GM18858 (cell line): ENCODE data around the gene DIS3L.
"Not testable (repeated sequence)": the region's sequence is repeated elsewhere in the genome, so short reads cannot be mapped to it uniquely, and the experiment has no call there.

Experiments
- ATAC-seq: cut with Tn5 transposase; IDR thresholded peaks from one replicate; pipeline ENCODE4 v1.9.1; 2021; ENCODE audit not compliant: unreplicated experiment

Gene DIS3L

DNA sequence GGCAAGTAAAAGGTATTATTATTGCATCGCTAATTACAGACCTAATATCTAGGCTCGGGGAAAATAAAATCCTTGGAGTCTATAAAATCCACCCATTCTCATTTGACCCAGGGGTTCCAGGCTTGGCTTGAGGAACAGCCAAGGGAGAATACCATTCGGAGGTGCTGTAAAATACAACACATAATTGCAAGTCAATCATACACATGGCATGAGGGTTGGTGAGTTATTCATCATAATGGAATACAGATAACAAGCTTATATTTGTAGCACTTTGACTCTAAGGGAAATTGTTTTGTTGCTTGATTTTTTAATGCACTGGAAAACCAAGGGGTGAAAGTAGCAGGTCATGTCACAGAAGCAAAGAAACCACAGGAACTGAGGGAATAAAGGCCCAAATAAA, 16.8 kb upstream of the DIS3L start:
- ATAC-seq, result no peak

DNA sequence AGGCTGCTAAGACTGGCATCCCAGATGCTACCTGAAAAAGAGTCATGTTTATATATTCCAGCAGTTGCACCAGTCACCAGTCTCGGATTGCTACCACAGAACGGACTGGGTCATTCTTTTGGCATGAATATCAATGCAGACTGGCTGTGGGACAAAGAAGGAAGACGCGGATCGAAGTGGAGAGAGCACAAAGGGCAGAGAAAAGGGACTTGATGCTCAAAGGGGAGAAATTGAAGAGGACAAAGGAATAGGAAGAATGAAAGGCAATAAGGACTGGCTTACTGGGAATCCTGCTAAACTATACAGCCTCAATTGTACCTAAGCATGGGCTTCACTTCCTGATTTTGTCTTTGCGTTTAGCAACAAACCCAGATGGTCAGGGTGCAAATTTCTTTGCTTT, 15.3 kb upstream of the DIS3L start:
- no peak for ATAC-seq

DNA sequence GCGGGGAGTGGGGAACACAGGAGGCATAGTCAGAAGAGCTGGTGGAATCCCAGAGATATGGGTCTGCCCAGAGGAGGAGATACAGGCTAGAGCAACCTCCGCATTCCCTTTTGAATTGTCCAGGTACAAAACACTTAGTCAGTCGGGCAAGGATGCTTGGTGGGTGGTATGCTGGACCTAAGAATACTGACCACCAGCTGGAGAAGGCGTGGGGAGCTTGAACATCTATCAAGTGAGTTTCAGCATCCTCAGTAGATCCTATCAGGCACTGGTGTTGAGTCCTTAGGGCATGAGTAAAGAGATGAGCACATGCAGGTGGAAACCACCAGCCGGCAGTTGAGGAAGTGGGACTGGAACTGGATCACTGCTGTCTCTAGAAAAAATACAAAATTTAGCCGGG, 14.7 kb upstream of the DIS3L start:
- no peak for ATAC-seq

DNA sequence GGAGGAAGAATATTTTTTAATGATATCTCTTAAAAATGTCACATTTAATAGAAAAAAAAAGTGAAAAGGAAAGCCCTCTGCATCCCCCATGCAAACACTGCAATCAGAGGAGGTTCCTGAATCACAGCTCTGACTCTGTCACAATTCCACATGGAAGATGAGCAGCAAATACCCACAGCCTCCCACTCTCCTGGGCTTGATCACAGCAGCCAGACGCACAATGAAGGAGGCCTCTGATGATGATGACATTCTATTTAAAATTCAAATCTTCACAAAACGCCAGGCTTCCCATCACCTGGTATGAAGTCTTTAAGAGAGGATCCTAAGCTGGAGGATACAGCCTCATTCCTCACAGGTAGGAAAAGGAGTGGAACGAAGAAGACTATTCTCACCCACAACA, 9.1 kb upstream of the DIS3L start:
- ATAC-seq, result no peak

DNA sequence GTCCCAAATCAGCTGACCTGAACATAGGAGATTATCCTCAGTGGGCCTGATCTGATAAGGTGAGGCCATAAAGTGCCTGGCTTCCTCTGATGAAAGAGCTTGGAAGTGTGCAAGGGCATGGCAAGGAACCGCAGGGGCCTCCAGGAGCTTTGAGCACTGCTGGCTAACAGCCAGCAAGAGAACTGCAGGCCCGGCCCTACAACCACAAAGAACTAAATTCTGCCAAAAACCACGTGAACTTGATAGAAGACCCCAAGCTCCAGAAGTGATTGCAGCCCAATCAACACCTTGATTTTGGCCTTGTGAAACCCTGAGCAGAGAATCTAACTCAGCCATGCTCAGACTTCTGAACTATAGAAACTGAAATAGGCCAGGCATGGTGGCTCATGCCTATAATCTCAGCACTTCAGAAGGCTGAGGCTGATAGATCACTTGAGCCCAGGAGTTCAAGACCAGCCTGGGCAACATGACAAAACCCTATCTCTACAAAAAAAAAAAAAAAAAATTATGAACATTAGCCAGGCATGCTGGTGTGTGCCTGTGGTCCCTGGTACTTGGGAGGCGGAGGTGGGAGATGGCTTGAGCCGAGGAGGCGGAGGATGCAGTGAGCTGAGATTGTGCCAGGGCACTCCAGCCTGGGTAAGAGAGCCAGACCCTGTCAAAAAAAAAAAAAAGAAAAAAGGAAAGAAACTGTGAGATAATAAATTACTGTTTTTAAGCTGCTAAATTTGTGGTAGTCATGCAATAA, 7.7 kb upstream of the DIS3L start:
- ATAC-seq, result no peak

DNA sequence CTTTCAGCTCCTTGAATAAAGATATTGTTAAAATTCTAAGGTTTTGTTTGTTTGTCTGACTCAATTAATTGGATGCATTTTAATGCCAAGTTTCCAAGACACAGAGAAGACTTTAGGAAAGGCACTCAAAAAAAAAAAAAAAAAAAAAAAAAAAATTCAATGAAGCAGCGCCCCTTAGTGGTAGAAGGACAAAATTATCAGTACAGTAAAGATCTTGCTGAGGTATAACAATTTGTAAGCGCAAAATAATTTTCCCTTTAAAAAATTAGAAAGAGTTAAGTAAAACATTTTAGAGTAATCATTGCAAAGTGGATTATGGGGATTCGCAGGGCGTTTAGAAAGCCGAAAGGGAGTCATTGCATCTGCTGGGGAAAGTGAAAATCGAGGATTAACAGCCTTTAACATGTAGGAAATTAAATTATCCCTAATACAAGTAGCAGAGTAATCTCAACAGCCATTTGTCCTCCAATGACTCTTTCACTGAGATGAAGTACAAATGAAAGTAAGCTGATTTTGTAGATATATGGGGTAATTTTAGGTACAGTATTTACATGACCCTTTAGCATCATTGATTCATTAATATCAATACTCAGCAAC, 5.8 kb upstream of the DIS3L start:
- no peak for ATAC-seq

DNA sequence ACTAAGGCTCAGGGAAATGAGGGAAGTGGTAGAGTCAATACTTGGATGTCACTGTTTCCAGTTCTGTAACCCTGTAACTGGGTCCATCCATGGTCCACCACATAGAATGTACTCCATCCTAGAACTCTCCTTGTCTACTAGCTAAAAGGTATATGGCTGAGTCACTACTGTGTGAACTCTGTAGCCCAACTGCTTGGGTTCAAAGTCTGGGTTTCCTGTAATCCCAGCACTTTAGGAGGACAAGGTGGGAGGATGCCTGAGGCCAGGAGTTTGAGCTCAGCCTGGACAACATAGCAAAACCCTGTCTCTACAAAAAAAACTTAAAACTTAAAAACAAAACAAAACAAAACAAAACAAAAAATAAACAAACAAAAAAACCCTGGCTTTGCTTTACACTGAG, 5.3 kb upstream of the DIS3L start:
- no peak for ATAC-seq

DNA sequence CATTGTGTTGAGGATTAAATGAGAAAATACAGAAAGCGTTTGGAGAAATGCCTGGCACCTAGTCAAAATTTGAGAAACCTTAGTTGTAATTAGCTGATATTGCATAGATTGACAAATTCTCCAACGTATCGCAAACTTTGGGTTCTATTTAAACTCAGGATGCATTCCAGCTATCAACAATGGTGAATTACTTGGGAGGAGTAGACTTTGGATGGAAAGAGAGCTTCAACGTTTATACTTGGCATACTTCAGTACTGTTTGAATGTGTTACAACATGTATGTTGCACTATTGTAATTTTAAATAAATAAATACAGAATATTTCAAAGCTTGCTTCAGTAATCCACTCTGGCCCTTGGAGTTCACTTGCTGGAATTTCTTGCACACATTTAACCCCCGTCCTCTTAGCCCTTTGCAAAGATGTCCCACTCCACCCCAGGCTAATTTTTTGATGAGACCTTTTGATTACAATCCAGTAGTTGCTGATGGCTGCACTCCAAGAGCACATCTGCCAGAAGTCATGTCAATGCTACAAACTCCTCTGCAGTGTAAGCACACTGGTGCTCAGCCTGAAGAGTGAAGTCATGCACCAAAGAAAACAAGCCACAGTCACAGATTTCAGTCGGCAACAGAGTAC, 4.7 kb upstream of the DIS3L start:
- ATAC-seq, result no peak

DNA sequence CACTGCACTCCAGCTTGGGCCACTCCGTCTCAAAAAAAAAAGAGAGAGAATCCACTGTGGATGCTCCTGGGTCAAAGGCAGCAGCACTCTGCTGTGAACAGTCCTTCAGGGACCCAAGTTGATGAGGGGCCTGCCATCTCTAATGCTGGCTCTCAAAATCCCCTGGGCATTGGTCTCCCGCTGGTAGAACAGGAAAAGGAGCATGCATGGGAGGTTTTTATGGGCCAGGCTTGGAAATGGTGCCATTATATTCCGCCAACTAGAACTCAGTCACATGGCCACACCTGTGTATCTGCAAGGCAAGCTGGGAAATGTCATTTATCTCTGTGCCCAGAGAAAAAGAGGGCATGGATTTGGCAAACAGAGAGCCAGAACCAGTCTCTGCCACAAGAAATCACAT, 3.4 kb upstream of the DIS3L start:
- no peak for ATAC-seq

DNA sequence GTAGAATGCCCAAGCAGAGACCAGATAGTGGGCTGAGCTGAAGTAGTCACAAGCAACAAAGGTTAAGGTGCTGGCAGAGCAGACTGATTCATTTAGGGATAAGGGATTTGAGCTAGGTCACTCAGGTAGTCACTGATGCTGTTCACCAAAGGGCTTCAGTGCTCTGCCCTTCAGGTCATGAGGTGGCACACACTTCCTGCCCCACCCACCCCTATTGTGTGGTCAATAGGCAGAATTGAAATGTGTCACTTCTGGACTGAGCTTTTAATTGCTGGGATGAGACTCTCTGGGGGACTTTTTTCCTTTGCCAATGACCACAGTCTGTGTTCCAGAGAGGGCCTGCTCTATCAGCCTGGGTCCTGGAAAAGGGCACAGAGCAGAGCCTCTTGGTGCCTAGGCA, 2.9 kb upstream of the DIS3L start:
- no peak for ATAC-seq

DNA sequence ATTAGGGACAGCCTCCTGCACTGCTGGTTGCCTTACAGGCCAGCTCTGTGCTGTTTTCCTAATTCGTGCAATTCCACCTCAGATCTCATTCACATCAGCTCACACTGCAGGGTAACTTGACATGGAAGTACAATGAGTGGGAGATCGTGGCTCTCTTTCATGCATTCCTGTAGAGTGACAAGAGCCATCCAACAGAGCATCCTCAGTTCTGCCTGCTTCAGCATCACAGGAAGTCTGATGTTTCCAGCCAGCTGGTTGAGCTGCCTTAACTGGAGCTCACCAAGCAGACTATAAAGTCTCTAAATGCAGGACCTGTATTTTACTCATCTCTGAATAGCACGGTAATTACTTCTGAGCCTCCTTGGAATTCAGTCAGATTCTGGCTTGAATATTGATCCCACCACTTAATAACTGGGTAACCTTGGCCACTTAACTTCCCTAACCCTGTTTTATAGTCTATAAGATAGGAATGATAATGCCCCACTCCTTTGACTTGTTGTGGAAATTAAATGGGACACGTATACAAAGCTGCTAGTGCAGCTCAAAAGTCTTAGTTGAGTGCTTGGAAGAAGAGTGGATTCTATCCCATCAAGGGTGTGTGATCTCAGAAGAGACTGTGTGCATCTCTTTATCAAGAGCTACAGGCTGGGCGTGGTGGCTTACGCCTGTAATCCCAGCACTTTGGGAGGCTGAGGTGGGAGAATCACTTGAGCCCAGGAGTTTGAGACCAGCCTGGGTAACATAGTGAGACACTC, 1.4 kb upstream of the DIS3L start:
- no peak for ATAC-seq

DNA sequence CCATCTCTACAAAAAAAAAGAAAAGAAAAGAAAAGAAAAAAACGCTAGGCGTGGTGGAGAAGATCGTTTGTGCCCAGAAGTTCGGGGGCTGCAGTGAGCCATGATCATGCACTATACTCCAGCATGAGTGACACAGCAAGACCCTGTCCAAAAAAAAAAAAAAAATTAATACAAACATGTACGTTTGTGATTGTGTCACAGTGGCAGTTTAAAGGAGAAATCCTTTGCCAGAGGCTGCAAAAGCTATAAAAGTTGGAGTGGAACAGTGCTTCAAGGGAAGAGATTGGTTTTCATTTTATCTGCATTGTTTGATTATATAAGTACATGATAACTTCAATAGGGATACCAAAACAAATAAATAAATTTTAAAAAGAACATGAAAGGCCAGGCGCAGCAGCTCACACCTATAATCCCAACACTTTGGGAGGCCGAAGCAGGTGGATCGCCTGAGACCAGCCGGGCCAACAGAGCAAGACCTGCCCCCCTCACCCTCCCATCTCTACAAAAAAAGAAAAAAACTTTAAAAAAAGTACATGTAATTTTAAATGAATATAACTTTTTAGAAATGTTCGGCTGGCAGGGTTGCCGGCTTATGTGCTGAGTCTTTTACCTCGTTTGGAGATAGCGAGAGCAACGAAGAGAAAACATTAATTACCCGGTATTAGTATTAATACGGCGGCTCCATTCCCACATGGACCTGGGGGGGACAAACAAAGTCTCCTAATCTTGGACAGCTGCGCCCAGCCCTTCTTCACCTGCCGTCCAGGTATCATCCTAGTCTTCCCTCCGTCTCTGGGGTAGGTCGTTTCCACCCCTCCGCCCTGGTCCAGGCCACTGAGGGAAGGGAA, 573 bp upstream of the DIS3L start:
- ATAC-seq, result no peak

DNA sequence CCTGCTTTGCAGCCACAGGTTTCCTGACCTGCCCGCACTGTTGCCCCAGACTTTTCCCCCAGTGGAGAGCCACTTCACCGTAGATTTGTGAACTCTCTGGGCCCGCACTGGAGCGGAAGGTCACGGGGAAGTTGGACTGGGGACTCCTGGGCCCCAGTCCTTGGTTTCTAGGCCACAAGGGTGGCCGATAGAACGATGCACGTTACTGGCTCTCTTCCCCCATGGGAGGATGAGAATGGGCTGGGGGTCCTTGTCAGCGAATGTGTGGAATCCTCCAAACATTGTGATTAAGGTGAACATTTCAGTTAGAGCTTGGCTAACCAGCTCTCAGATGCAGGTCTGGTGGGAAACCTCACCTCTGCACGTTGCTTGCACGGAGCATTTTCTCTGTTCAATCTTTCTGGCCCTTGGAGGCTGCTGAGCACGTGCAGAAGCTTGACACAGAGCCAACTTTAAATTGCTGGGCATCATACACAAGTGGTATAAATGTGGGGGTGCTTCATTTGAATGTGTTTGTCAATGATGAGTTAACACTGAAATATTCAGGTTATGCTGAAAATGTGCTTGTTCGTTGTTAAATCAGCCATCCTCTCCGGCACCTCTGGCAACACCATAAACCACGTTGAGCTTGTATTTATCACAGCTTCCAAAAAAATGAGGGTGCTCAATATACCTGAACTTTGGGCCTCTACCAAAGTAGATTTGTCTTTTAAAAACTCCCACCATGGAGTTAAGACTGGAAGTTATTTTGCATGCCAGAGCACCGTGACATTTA, 976 bp downstream of the DIS3L start:
- no peak for ATAC-seq

DNA sequence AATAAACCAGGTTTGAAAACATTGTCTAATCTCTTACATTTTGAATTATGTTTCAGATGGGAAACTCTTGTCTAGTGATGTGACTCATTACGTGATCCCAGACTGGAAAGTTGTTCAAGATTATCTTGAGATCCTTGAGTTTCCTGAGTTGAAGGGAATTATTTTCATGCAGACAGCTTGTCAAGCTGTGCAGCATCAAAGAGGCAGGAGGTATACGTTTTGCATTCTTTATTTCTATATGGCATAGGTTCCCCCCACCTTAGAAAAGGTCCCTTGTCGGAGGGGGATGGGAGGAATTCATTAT, 1.5 kb downstream of the DIS3L start:
- ATAC-seq, result no peak

DNA sequence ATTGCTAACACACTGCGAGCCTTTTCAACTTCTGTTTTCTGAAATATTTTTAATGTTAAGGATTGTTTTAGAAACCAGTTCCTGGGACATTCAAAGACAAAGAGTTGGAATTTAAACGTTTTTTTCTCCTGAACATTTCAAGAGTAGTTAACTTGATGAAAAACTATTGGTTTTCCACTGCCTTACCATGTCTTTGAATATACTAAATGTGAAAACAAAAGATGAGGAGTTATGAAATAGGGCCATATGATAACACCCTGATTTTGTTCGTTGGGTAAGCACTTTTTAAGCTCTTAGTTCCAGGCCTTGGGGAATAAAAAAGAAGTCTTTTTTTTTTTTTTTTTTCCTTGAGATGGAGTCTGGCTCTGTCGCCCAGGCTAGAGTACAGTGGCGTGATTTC, 2.8 kb downstream of the DIS3L start:
- ATAC-seq, result no peak

DNA sequence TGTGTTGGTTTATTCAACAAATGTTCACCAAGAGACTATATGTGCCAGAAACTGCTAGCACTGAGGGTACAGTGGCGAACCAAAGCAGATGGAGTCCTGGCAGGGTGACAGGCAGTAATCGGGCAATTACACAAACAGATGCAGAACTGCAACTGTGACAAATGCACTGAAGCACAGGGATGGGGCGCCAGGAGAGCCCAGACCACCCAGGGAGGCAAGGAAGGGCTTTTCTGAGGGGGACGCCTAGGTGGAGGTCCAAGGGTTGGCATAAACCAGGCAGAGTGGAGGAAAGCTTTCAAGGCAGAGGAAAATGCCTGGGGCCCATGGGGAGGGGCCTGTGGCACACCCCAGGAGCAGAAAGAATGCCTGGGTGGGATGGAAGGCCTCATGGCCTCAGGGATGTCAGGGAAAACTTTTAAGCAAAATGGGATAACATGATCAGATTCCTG, 5.5 kb downstream of the DIS3L start:
- no peak for ATAC-seq

DNA sequence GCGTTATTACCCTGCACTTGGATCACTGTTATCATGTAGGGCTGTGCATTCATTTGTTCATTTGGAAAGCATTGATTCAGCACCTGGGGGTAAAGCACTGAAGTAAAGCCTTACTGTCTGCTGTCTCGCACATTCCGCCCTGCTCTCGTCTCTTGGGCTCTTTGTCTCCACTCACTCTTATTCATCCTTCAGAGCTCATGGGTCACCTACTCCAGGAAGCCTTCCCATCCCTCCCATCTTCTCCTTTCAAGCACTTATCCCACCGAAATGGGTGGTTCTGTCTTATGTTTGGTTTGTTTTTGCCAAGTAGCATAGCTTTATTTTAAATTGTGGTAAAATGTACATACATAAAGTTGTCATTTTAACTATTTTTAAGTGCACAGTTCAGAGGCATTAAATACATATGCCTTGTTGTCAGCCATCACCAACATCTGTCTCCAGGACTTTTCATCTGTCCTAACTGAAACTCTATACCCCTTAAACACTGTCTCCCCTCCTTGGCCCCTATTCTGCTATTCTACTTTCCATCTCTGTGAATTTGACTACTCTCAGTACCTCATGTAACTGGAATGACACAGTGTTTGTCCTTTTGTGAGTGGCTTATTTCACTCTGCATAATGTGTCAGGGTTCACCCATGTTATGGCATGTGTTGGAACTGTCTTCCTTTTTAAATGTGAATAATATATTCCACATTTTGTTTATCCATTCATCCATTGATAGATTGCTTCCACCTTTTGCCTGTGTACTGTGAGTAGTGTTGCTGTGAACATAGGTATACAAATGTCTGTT, 9.3 kb downstream of the DIS3L start:
- no peak for ATAC-seq

DNA sequence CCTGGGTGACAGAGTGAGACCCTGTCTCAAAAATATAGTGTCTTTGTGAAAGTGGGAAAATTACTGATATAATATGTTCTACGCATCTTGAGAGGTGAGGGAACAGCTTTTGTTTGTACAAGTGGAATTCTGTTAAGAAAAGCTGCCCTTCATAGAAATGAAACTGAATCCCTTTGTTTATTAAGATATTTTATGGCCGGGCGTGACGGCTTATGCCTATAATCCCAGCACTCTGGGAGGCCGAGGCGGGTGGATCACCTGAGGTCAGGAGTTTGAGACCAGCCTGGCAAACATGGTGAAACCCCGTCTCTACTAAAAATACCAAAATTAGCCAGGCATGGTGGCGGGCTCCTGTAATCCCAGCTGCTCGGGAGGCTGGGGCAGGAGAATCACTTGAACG, 11.1 kb downstream of the DIS3L start:
- not testable (repeated sequence) for ATAC-seq

DNA sequence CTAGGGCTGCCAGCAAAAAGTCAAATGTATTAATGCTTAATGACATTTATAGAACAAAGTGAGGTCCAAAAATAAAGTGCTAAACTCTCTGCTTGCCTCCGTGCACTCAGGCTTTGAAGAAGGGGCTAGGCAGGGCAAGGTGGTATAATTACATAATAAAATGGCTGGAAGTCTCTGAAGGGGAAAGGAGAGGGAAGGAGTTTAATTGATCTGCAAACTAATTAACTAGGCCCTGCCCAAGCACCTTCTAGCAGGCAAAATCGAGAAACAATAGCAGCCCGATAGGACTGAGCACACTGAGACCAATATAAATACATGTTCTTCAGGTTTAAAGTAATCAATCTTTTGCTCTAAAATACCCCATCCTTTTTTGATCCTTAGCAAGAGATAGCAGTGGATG, 13.0 kb downstream of the DIS3L start:
- no peak for ATAC-seq

DNA sequence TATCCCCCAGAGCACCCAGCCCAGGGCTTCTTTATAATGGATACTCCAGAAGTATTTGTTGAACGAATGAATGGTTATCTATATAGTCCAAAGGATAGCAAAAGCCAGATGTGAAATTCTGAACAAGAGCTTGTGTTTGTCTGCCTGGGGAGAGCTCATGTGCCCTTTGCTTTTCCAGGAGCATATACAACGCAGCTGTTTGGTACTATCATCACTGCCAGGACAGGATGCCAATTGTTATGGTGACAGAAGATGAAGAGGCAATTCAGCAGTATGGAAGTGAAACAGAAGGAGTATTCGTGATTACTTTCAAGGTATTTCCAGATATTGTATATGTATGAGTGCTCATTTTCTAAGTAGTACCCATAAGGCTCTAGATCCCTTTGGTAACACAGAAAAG, 15.2 kb downstream of the DIS3L start:
- no peak for ATAC-seq
